Right lobe of liver (tissue), 6 donors: Measurements from ENCODE around the gene SLC39A12. TPM values are rescaled to one million over a fixed set of nuclear protein-coding genes. Genes with fewer than 3 reads are reported as not detected.

Experiments used
- ATAC-seq, 4 donors: fragments of 200-7000 bp; cut with Tn5 transposase; one replicate each; pipeline ENCODE4 v1.9.1; 2020; ENCODE audit warnings: mild to moderate bottlenecking in 4 of 4, moderate library complexity in 4 of 4
- DNase-seq, 3 donors: peaks; one replicate each; pipeline ENCODE4 v3.0.0-alpha.2; 2020
- H3K27ac ChIP-seq, 3 donors: fragments of 200-600 bp; one replicate each; pipeline ENCODE4 v1.8.0; 2022
- H3K27me3 ChIP-seq, 2 donors: fragments of 200-600 bp; one replicate each; pipeline ENCODE4 v1.8.0; 2022
- H3K36me3 ChIP-seq, 4 donors: fragments of 200-600 bp; sonication (generic) in 1 of 4; one replicate each; pipeline versions ENCODE4 v1.5.1 to v1.8.0; 2017 to 2022; ENCODE audit warnings: control low read depth in 1 of 4
- H3K4me1 ChIP-seq, 4 donors: fragments of 200-600 bp; sonication (generic) in 1 of 4; one replicate each; pipeline versions ENCODE4 v1.5.1 to v1.8.0; 2017 to 2022; ENCODE audit warnings: control low read depth in 1 of 4
- H3K4me3 ChIP-seq, 3 donors: fragments of 200-600 bp; one replicate each; pipeline ENCODE4 v1.8.0; 2022
- H3K9me3 ChIP-seq, 4 donors: fragments of 200-600 bp; sonication (generic) in 1 of 4; one replicate each; pipeline versions ENCODE4 v1.5.1 to v1.8.0; 2017 to 2022; ENCODE audit warnings: control low read depth in 1 of 4
- POLR2A ChIP-seq: fragments of 450-650 bp; IDR thresholded peaks from one replicate; pipeline ENCODE4 v1.6.1; 2017; ENCODE audit warnings: antibody characterized with exemption, mild to moderate bottlenecking
- WGBS: methylation state at CpG from one replicate; pipeline ENCODE4 v1.1.6; 2018; ENCODE audit warnings: low coverage, low lambda C conversion rate; ENCODE audit not compliant: insufficient coverage; ENCODE audit errors: missing lambda C conversion rate; 5-methylcytosine and 5-hydroxymethylcytosine counted together
- intact Hi-C, 2 donors: fragments of 100-400 bp; cut with DNase I; formaldehyde crosslinking; loops; one replicate each; pipeline versions ENCODE4 v1.11.2 to v1.14.1; 2022
- total RNA-seq, 6 experiments: library from RNA; depleted of rRNA in 2 of 6; stranded (reverse); fragments of >200 nt in 2 of 6; fragmentation: NEBNext Ultra II Directional in 3 of 6; extraction: Animal tissue kit (Norgen Biotek cat#: 25700) in 3 of 6; gene quantifications; one replicate each; pipeline versions ENCODE4 v1.1.0 to v1.2.4, GENCODE V29; 2016 to 2023
- TF ChIP-seq, protein P1 (sequence below), 4 donors: fragments of 200-600 bp in 3 of 4; fragments of 450-650 bp in 1 of 4; IDR thresholded peaks; one replicate each; pipeline versions ENCODE4 v1.5.1 to v1.8.0; 2016 to 2022; ENCODE audit warnings: antibody characterized with exemption in 4 of 4, mild to moderate bottlenecking in 2 of 4
- donor health status: DM: no; HTN: yes; CAD: no.
- donor health status: DM: no; HTN: no; CAD: no.
- donor health status: DM: no; HTN: no; CAD: no.
- donor health status: DM: no; HTN: yes; CAD: no.
- donor health status: DM: no; HTN: yes; CAD: no.

The SLC39A12 gene
- total RNA-seq, 6 experiments from 2014 or later = 0.10 to 0.11 TPM; not detected in 4

GRCh38 chr10:17915181-17915580, 36.5 kb upstream of the SLC39A12 start:
- no peaks in the 10 kb centered on the region for H3K9me3 ChIP-seq
- intact Hi-C loops = no loop called here
- H3K27me3 ChIP-seq = no peaks in the 10 kb centered on the region
- DNase-seq = no peak
- H3K4me3 ChIP-seq = no peak overlapping the region
- H3K4me1 ChIP-seq = no peaks in the 10 kb centered on the region
- 56% methylated on average over 4 of the region's 4 CpGs for WGBS
- ATAC-seq = no peak
- no peak for TF ChIP-seq POLR2A
- TF ChIP-seq, protein P1, sequence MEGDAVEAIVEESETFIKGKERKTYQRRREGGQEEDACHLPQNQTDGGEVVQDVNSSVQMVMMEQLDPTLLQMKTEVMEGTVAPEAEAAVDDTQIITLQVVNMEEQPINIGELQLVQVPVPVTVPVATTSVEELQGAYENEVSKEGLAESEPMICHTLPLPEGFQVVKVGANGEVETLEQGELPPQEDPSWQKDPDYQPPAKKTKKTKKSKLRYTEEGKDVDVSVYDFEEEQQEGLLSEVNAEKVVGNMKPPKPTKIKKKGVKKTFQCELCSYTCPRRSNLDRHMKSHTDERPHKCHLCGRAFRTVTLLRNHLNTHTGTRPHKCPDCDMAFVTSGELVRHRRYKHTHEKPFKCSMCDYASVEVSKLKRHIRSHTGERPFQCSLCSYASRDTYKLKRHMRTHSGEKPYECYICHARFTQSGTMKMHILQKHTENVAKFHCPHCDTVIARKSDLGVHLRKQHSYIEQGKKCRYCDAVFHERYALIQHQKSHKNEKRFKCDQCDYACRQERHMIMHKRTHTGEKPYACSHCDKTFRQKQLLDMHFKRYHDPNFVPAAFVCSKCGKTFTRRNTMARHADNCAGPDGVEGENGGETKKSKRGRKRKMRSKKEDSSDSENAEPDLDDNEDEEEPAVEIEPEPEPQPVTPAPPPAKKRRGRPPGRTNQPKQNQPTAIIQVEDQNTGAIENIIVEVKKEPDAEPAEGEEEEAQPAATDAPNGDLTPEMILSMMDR (IDR thresholded peaks at IDR 0.05) = no peak
- no peaks in the 10 kb centered on the region for H3K36me3 ChIP-seq
- H3K27ac ChIP-seq = no peak overlapping the region

GRCh38 chr10:17918187-17918903, 33.4 kb upstream of the SLC39A12 start:
- no peaks in the 10 kb centered on the region for H3K4me1 ChIP-seq
- TF ChIP-seq, protein P1 (IDR thresholded peaks at IDR 0.05) = no peak
- TF ChIP-seq POLR2A = no peak
- 59% methylated on average over 12 of the region's 12 CpGs for WGBS
- H3K9me3 ChIP-seq = no peaks in the 10 kb centered on the region
- no peak overlapping the region for H3K27ac ChIP-seq
- H3K4me3 ChIP-seq = no peak overlapping the region
- H3K27me3 ChIP-seq = no peaks in the 10 kb centered on the region
- intact Hi-C loops = no loop called here
- H3K36me3 ChIP-seq = no peaks in the 10 kb centered on the region
- ATAC-seq = no peak
- DNase-seq = no peak

- 50% methylated on average over 3 of the region's 3 CpGs for whole genome bisulfite sequencing
- Histone ChIP-seq H3K27me3 (no peaks in the 10 kb centered on the region), H3K27ac (no peak overlapping the region), H3K4me1 (no peaks in the 10 kb centered on the region), H3K36me3 (no peaks in the 10 kb centered on the region), H3K4me3 (no peak overlapping the region), H3K9me3 (no peaks in the 10 kb centered on the region)
- intact Hi-C loops = no loop called here
- ATAC-seq = no peak
- TF ChIP-seq, protein P1 (IDR thresholded peaks at IDR 0.05) = no peak
- no peak for TF ChIP-seq POLR2A
- no peak for DNase-seq
Measured at GRCh38 chr10:17921378-17921777, 30.3 kb upstream of the SLC39A12 start.

DNA sequence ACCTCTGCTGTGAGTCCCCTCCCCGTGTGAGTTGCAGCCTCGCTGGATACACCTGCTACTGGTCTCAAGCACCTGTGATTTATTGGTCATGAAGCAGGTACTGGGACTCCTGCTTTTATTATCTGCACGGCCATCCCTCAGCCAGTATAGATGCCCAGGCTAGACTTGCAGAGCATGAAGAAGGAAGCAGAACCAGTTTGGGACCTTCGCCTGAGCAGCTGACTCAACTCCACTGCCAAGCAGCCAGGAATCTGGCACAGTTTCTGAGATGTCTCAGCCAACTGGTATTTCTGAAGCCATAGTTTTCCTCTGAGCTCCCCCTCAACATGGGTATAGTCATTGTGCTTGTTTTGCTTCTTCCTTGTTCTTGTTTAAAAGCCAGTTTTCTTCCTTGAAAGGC, 28.0 kb upstream of the SLC39A12 start:
- no peaks in the 10 kb centered on the region for H3K36me3 ChIP-seq
- intact Hi-C loops = no loop called here
- H3K9me3 ChIP-seq = no peaks in the 10 kb centered on the region
- ATAC-seq (no peak), DNase-seq (no peak)
- H3K27me3 ChIP-seq = no peaks in the 10 kb centered on the region
- H3K4me3 ChIP-seq = no peak overlapping the region
- no peak overlapping the region for H3K27ac ChIP-seq
- no peaks in the 10 kb centered on the region for H3K4me1 ChIP-seq
- 20% methylated on average over 1 of the region's 4 CpGs for WGBS
- TF ChIP-seq POLR2A = no peak
- TF ChIP-seq, protein P1 (IDR thresholded peaks at IDR 0.05) = no peak
